ENCODE results near the gene CEP43. TPM values are rescaled to one million over a fixed set of nuclear protein-coding genes. Genes with fewer than 3 reads are reported as not detected.

The CEP43 gene
- total and polyA plus RNA-seq, 10 of the 15 experiments (the other 5 are each of a cell fraction or from before 2014, with no cell fraction given), result 7.7 to 49.9 (median 24.6) TPM

GRCh38 chr6:166959911-166960608 lies 39.1 kb upstream of the CEP43 start:
- ChIA-PET CTCF (interaction anchor here (0.7 to 10.8 kb wide), 10 partner anchors 8 to 182 kb away, joined by 3 to 139 read pairs (median 4); no protein-coding TSS in a partner anchor), SMC1A (ENCODE audit: uncharacterized antibody, unreplicated experiment) (interaction anchor here (0.7 to 4.1 kb wide), 13 partner anchors 10 to 194 kb away, joined by 3 to 45 read pairs (median 4); no protein-coding TSS in a partner anchor), POLR2A (interaction anchor here (0.6 to 1.1 kb wide), 8 partner anchors 10 to 925 kb away, joined by 3 to 6 read pairs (median 3); partner anchors contain the start of gene CCR6), RAD21 (ENCODE audit: unreplicated experiment) (interaction anchor here (0.7 to 4.3 kb wide), 9 partner anchors 10 to 171 kb away, joined by 3 to 37 read pairs (median 4); no protein-coding TSS in a partner anchor)
- ATAC-seq (no peak), FAIRE-seq (no peak), DNase-seq (ENCODE audit: low read depth, low spot score) (no peak)
- Histone ChIP-seq H2AFZ (ENCODE audit: control insufficient read depth, low read depth, low read length) (peak overlapping the region; percentile 82), H3K4me1 (ENCODE audit: control insufficient read depth, insufficient read depth, low read length) (peaks cover 31% of the 10 kb centered on the region), H3K79me2 (ENCODE audit: control insufficient read depth, insufficient read depth, low read length) (peaks cover 19% of the 10 kb centered on the region), H3K9me3 (replicated peaks; ENCODE audit: control insufficient read depth, insufficient read depth, low read length) (no peaks in the 10 kb centered on the region), H3K4me2 (ENCODE audit: control insufficient read depth, insufficient read depth) (peak overlapping the region; percentile 73), H3K9ac (ENCODE audit: control insufficient read depth, insufficient read depth, low read length) (no peak overlapping the region), H4K20me1 (ENCODE audit: control insufficient read depth, insufficient read depth) (no peaks in the 10 kb centered on the region), H3K27ac (ENCODE audit: control insufficient read depth, insufficient read depth) (peak overlapping the region; percentile 94), H3K27me3 (replicated peaks in 1 of 2; ENCODE audit: control insufficient read depth in 2 of 2, insufficient read depth in 2 of 2, low read length in 1 of 2) (no peaks in the 10 kb centered on the region), H3K4me3 (peak overlapping the region; percentile 42; the same call in 1 of the 2 replicates), H3K36me3 (ENCODE audit: control insufficient read depth in 2 of 2, insufficient read depth in 2 of 2, low read length in 1 of 2) (no peaks in the 10 kb centered on the region)
- WGBS (ENCODE audit: insufficient coverage, insufficient replicate concordance, low lambda C conversion rate, missing lambda C conversion rate), result 70% methylated on average over 6 of the region's 9 CpGs
- TF ChIP-seq ZZZ3 (IDR thresholded peaks at IDR 0.05; ENCODE audit: control insufficient read depth, insufficient read length, low read depth), result no peak
- TF ChIP-seq RUNX3 (IDR thresholded peaks at IDR 0.05; ENCODE audit: low read length), result no peak
- TF ChIP-seq YBX1 (IDR thresholded peaks at IDR 0.05), result no peak
- BruUV-seq (replicated peaks), result no TSS peak
- intact Hi-C loops (cut with micrococcal nuclease; ENCODE audit: unreplicated experiment), result loop anchor here (5.0 to 10.0 kb wide), 2 partner anchors 87 to 165 kb away; partner anchors contain the start of gene CCR6
- in situ Hi-C loops (cut with MboI), result no loop called here

GRCh38 chr6:166960609-166960978 lies 38.6 kb upstream of the CEP43 start:
- Histone ChIP-seq H3K79me2 (ENCODE audit: control insufficient read depth, insufficient read depth, low read length) (peaks cover 14% of the 10 kb centered on the region), H3K36me3 (ENCODE audit: control insufficient read depth in 2 of 2, insufficient read depth in 2 of 2, low read length in 1 of 2) (no peaks in the 10 kb centered on the region), H3K4me1 (ENCODE audit: control insufficient read depth, insufficient read depth, low read length) (peaks cover 31% of the 10 kb centered on the region), H2AFZ (ENCODE audit: control insufficient read depth, low read depth, low read length) (no peak overlapping the region), H3K9me3 (replicated peaks; ENCODE audit: control insufficient read depth, insufficient read depth, low read length) (no peaks in the 10 kb centered on the region), H4K20me1 (ENCODE audit: control insufficient read depth, insufficient read depth) (no peaks in the 10 kb centered on the region), H3K4me3 (no peak overlapping the region), H3K27me3 (replicated peaks in 1 of 2; ENCODE audit: control insufficient read depth in 2 of 2, insufficient read depth in 2 of 2, low read length in 1 of 2) (no peaks in the 10 kb centered on the region), H3K9ac (ENCODE audit: control insufficient read depth, insufficient read depth, low read length) (no peak overlapping the region), H3K4me2 (ENCODE audit: control insufficient read depth, insufficient read depth) (no peak overlapping the region), H3K27ac (ENCODE audit: control insufficient read depth, insufficient read depth) (no peak overlapping the region)
- TF ChIP-seq RELA (IDR thresholded peaks at IDR 0.05; ENCODE audit: borderline replicate concordance, partially characterized antibody), result no peak
- TF ChIP-seq SP1 (IDR thresholded peaks at IDR 0.05; ENCODE audit: low read depth, low read length), result no peak
- TF ChIP-seq SREBF1 (IDR thresholded peaks at IDR 0.05; ENCODE audit: low read length), result no peak
- TF ChIP-seq, protein P1, sequence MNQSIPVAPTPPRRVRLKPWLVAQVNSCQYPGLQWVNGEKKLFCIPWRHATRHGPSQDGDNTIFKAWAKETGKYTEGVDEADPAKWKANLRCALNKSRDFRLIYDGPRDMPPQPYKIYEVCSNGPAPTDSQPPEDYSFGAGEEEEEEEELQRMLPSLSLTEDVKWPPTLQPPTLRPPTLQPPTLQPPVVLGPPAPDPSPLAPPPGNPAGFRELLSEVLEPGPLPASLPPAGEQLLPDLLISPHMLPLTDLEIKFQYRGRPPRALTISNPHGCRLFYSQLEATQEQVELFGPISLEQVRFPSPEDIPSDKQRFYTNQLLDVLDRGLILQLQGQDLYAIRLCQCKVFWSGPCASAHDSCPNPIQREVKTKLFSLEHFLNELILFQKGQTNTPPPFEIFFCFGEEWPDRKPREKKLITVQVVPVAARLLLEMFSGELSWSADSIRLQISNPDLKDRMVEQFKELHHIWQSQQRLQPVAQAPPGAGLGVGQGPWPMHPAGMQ (IDR thresholded peaks at IDR 0.05; ENCODE audit: borderline replicate concordance), result no peak
- no peak for TF ChIP-seq IKZF1 (conservative IDR thresholded peaks at IDR 0.05)
- TF ChIP-seq EGR1 (IDR thresholded peaks at IDR 0.05; ENCODE audit: borderline replicate concordance in 1 of 2, low read depth in 2 of 2, low read length in 2 of 2), result no peak
- POLR2A ChIA-PET, result interaction anchor here (1.0 kb wide), 1 partner anchor 127 kb away, joined by 3 read pairs; no protein-coding TSS in a partner anchor
- CTCF ChIA-PET, result interaction anchor here (0.5 to 10.8 kb wide), 9 partner anchors 9 to 866 kb away, joined by 3 to 139 read pairs (median 3); no protein-coding TSS in a partner anchor
- in situ Hi-C loops (cut with MboI) (no loop called here), intact Hi-C loops (cut with micrococcal nuclease; ENCODE audit: unreplicated experiment) (no loop called here)
- SMC1A ChIA-PET (ENCODE audit: uncharacterized antibody, unreplicated experiment), result interaction anchor here (1.1 to 4.1 kb wide), 6 partner anchors 21 to 194 kb away, joined by 3 to 45 read pairs (median 5); no protein-coding TSS in a partner anchor
- RAD21 ChIA-PET (ENCODE audit: unreplicated experiment), result interaction anchor here (1.2 to 4.3 kb wide), 5 partner anchors 9 to 134 kb away, joined by 3 to 37 read pairs (median 4); no protein-coding TSS in a partner anchor
- ATAC-seq (no peak), DNase-seq (ENCODE audit: low read depth, low spot score) (no peak), FAIRE-seq (no peak)
- WGBS (ENCODE audit: insufficient coverage, insufficient replicate concordance, low lambda C conversion rate, missing lambda C conversion rate), result 85% methylated on average over 3 of the region's 3 CpGs
- no TSS peak for BruUV-seq (replicated peaks)
